ENCODE data around the gene CEP89. TPM values are rescaled to one million over a fixed set of nuclear protein-coding genes. Genes with fewer than 3 reads are reported as not detected.
"Not testable (repeated sequence)": the region's sequence is repeated elsewhere in the genome, so short reads cannot be mapped to it uniquely, and the experiment has no call there.

The CEP89 gene
- total RNA-seq, 2 experiments from 2014 or later = 10.3 to 12.1 TPM

GRCh38 chr19:32869966-32870573 is 101.7 kb downstream of the CEP89 start:
- POLR2A ChIA-PET = interaction anchor here (0.6 kb wide), 1 partner anchor 45 kb away, joined by 3 read pairs; no protein-coding TSS in a partner anchor
- H3K9me3 Mint-ChIP-seq = no peaks in the 10 kb centered on the region
- no peak for DNase-seq
- intact Hi-C loops (cut with micrococcal nuclease) = no loop called here
- no peak overlapping the region for H3K27ac Mint-ChIP-seq
- CTCF ChIA-PET = no interaction called here
- H3K36me3 Mint-ChIP-seq (ENCODE audit: low read depth) = no peaks in the 10 kb centered on the region
- no peak for TF ChIP-seq CTCF (IDR thresholded peaks at IDR 0.05)
- no peak for ATAC-seq
- no peaks in the 10 kb centered on the region for H3K27me3 Mint-ChIP-seq
- H3K4me1 Mint-ChIP-seq (ENCODE audit: low read depth) = no peaks in the 10 kb centered on the region
- no peak overlapping the region for H3K4me3 Mint-ChIP-seq

DNA sequence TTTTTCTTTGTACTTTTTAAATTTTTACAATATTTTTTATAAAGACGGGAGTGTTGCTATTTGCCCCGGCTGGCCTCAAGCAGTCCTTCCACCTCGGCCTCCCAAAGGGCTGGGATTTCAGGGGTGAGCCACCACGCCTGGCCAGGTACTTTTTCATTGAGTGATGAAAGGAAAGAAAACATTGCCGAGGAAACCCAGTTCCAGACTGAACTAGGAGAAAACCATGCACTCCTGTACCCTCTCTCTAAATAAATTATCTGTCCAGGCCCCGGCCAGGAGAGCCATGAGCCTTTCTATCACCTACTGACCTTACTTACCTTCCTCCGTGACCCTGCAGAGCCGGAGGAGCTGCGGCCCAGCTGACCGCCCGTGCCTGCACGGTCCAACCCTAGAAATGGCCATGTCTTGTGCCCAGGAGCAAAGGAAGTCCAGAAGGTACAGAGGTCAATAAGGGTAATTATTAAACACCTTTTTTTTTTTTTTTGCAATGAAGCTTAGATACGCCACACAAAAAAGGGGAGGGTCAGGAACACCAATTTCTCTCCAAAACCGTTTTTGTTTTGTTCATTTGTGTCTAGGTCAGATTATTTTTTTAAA is 102.3 kb downstream of the CEP89 start, which contains the start of gene SLC7A9:
TSS of gene SLC7A9 (minus strand) at position 399 of the 597 bp plus-strand sequence. CDS start 1,233 bp downstream, outside the sequence.
- TF ChIP-seq CTCF (IDR thresholded peaks at IDR 0.05) = no peak
- H3K27ac Mint-ChIP-seq = no peak within 1 kb of the TSS
- CTCF ChIA-PET = no interaction called here
- no peak within 1 kb of the TSS for H3K4me3 Mint-ChIP-seq
- POLR2A ChIA-PET = interaction anchor here (0.6 kb wide), 1 partner anchor 46 kb away, joined by 3 read pairs; no protein-coding TSS in a partner anchor
- H3K36me3 Mint-ChIP-seq (ENCODE audit: low read depth) = no peaks in the 10 kb centered on the region
- intact Hi-C loops (cut with micrococcal nuclease) = no loop called here
- H3K9me3 Mint-ChIP-seq = no peaks in the 10 kb centered on the region
- H3K4me1 Mint-ChIP-seq (ENCODE audit: low read depth) = no peaks in the 10 kb centered on the region
- ATAC-seq = no peak
- no peak for DNase-seq
- H3K27me3 Mint-ChIP-seq = no peaks in the 10 kb centered on the region

DNA sequence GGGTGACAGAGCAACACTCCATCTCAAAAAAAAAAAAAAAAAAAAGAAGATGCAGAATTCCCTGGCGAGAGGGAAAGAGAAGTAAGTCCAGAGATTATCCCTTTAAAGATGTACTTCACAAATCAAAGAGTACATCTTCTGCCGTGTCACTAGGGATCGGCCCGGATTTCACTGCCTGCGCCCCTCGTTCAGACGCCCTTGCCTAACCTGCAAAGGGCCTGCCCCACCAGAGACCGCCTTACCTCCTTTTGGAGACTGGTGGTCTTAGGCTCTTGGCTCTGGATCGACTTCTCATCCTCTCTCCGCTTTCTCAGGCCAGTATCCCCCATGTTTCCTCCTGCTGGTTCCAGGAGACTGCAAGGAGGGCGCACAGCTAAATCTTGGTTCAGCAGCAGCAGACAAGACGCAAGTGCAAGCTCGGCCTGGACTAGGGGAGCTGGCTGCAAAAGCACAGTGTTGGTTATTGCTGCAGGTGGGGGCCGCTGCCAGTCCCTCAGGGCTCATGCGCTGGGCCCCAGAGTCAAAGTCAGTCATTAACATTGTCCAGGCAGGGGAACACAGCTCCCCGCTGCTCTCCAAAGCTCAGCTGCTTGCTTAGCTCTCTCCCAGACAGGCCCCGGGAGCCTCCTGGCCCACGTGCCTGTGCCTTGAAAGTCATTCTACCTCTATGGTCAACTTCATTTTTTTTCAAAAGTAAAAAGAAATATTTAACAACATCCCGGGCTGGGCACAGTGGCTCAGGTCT is 103.4 kb downstream of the CEP89 start:
- Mint-ChIP-seq H3K27ac (no peak overlapping the region), H3K4me1 (ENCODE audit: low read depth) (no peaks in the 10 kb centered on the region), H3K36me3 (ENCODE audit: low read depth) (no peaks in the 10 kb centered on the region), H3K27me3 (no peaks in the 10 kb centered on the region), H3K9me3 (no peaks in the 10 kb centered on the region), H3K4me3 (no peak overlapping the region)
- ChIA-PET CTCF (no interaction called here), POLR2A (no interaction called here)
- DNase-seq = no peak
- no peak for TF ChIP-seq CTCF (IDR thresholded peaks at IDR 0.05)
- no peak for ATAC-seq
- intact Hi-C loops (cut with micrococcal nuclease) = no loop called here

DNA sequence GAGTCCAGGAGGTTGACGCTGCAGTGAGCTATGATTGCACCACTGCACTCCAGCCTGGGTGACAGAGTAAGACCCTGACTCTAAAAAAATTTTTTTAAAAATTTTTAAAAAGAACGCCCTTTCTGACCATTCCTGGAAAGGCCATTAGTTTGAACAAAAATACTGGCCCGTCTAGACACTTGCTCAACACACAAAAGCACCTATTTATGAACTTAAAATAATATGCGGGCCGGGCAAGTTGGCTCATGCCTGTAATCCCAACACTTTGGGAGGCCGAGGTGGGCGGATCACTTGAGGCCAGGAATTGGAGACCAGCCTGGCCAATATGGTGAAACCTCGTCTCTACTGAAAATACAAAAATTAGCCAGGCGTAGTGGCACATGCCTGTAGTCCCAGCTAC is 104.3 kb downstream of the CEP89 start:
- H3K4me1 Mint-ChIP-seq (ENCODE audit: low read depth); H3K36me3 Mint-ChIP-seq (ENCODE audit: low read depth); H3K4me3 Mint-ChIP-seq; CTCF ChIA-PET; ATAC-seq; H3K27me3 Mint-ChIP-seq; H3K27ac Mint-ChIP-seq; POLR2A ChIA-PET; DNase-seq; H3K9me3 Mint-ChIP-seq; intact Hi-C loops (cut with micrococcal nuclease): not testable (repeated sequence)

- Mint-ChIP-seq H3K4me1 (ENCODE audit: low read depth) (no peaks in the 10 kb centered on the region), H3K4me3 (no peak overlapping the region), H3K27me3 (no peaks in the 10 kb centered on the region), H3K36me3 (ENCODE audit: low read depth) (no peaks in the 10 kb centered on the region), H3K27ac (no peak overlapping the region), H3K9me3 (no peaks in the 10 kb centered on the region)
- no peak for DNase-seq
- no peak for ATAC-seq
- intact Hi-C loops (cut with micrococcal nuclease) = no loop called here
- POLR2A ChIA-PET = no interaction called here
- CTCF ChIA-PET = no interaction called here
- TF ChIP-seq CTCF (IDR thresholded peaks at IDR 0.05) = no peak
These were observed 105.0 kb downstream of the CEP89 start for GRCh38 chr19:32866564-32867265.

Data from activated CD8-positive, alpha-beta T cell treated with anti-CD3 and anti-CD28 coated beads for 36 hours (primary cell).